ENCODE results near the gene ARHGAP42. TPM values are rescaled to one million over a fixed set of nuclear protein-coding genes. Genes with fewer than 3 reads are reported as not detected.
"Not testable (repeated sequence)": the region's sequence is repeated elsewhere in the genome, so short reads cannot be mapped to it uniquely, and the experiment has no call there.

ARHGAP42 gene
- total RNA-seq, 2 donors from 2014 or later: 5.6 to 13.8 TPM

DNA sequence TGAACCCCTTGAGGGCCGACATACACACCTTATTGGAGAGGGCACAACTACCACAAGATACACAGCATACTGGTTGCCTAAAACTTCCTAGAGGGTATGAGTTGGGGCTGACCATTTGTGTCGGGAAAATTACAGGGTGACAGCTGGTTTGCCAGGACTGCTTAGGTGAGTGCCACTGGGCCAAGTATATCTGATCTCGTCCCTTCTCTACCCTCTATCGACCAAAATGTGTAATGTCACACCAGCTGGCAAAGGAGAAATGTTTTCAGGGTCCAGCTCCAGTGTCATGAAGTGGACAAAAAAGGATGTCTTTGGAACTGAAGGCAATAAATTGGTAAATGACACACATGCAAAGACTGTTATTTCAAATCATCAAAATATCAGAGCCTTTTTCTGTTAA lies 316.4 kb downstream of the ARHGAP42 start:
- H3K36me3 ChIP-seq: no peaks in the 10 kb centered on the region
- no peak overlapping the region for H3K4me3 ChIP-seq
- no peaks in the 10 kb centered on the region for H3K4me1 ChIP-seq (ENCODE audit: control insufficient read depth in 1 of 2, low read depth in 2 of 2)
- DNase-seq (ENCODE audit: low spot score) (no peak), ATAC-seq (ENCODE audit: insufficient number of reproducible peaks, low FRiP score, low read depth) (no peak)
- H3K9me3 ChIP-seq: no peaks in the 10 kb centered on the region
- H3K27ac ChIP-seq: no peak overlapping the region
- TF ChIP-seq CTCF (IDR thresholded peaks at IDR 0.05): no peak
- no peaks in the 10 kb centered on the region for H3K27me3 ChIP-seq (replicated peaks; ENCODE audit: insufficient read depth)

GRCh38 chr11:101008961-101009689 lies 322.0 kb downstream of the ARHGAP42 start:
- no peak overlapping the region for H3K4me3 ChIP-seq
- DNase-seq (ENCODE audit: low spot score) (no peak), ATAC-seq (ENCODE audit: insufficient number of reproducible peaks, low FRiP score, low read depth) (no peak)
- no peak overlapping the region for H3K27ac ChIP-seq
- H3K36me3 ChIP-seq: no peaks in the 10 kb centered on the region
- H3K9me3 ChIP-seq: no peaks in the 10 kb centered on the region
- H3K4me1 ChIP-seq (ENCODE audit: control insufficient read depth in 1 of 2, low read depth in 2 of 2): no peaks in the 10 kb centered on the region
- H3K27me3 ChIP-seq (replicated peaks; ENCODE audit: insufficient read depth): no peaks in the 10 kb centered on the region
- TF ChIP-seq CTCF (IDR thresholded peaks at IDR 0.05): no peak

DNA sequence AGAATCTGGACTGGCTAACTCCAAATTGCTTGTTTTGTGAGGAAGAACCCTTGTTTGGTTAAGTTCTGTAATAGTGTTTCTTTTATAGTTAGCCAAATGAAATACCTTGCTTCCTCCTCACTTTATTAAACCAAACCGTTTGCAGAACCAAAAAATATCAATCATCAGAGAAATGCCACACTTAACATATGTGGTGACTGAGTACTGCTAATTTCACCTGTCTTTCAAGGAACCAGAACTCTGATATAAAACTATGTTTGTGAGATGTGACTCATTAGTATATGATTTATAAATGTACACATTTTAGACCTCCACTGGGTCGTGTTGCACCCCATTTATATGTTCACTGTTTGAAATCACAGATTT lies 322.6 kb downstream of the ARHGAP42 start:
- H3K27ac ChIP-seq: no peak overlapping the region
- no peak overlapping the region for H3K4me3 ChIP-seq
- H3K4me1 ChIP-seq (ENCODE audit: control insufficient read depth in 1 of 2, low read depth in 2 of 2): no peaks in the 10 kb centered on the region
- DNase-seq (ENCODE audit: low spot score): no peak
- TF ChIP-seq CTCF (IDR thresholded peaks at IDR 0.05): no peak
- ATAC-seq (ENCODE audit: insufficient number of reproducible peaks, low FRiP score, low read depth): no peak
- H3K9me3 ChIP-seq: no peaks in the 10 kb centered on the region
- H3K36me3 ChIP-seq: no peaks in the 10 kb centered on the region
- no peaks in the 10 kb centered on the region for H3K27me3 ChIP-seq (replicated peaks; ENCODE audit: insufficient read depth)

GRCh38 chr11:101010899-101011298 lies 323.8 kb downstream of the ARHGAP42 start:
- DNase-seq (ENCODE audit: low spot score): no peak
- Histone ChIP-seq H3K4me3 (no peak overlapping the region), H3K4me1 (ENCODE audit: control insufficient read depth in 1 of 2, low read depth in 2 of 2) (no peaks in the 10 kb centered on the region), H3K36me3 (no peaks in the 10 kb centered on the region), H3K9me3 (no peaks in the 10 kb centered on the region), H3K27me3 (replicated peaks; ENCODE audit: insufficient read depth) (no peaks in the 10 kb centered on the region), H3K27ac (no peak overlapping the region)
- no peak for TF ChIP-seq CTCF (IDR thresholded peaks at IDR 0.05)
- no peak for ATAC-seq (ENCODE audit: insufficient number of reproducible peaks, low FRiP score, low read depth)

GRCh38 chr11:101011881-101012280 lies 324.8 kb downstream of the ARHGAP42 start:
- H3K4me1 ChIP-seq (ENCODE audit: control insufficient read depth in 1 of 2, low read depth in 2 of 2): peaks cover 0 to 4% of the 10 kb centered on the region in 2 donors
- no peak overlapping the region for H3K27ac ChIP-seq
- H3K4me3 ChIP-seq: no peak overlapping the region
- H3K36me3 ChIP-seq: no peaks in the 10 kb centered on the region
- DNase-seq (ENCODE audit: low spot score): no peak
- no peaks in the 10 kb centered on the region for H3K9me3 ChIP-seq
- H3K27me3 ChIP-seq (replicated peaks; ENCODE audit: insufficient read depth): no peaks in the 10 kb centered on the region
- no peak for ATAC-seq (ENCODE audit: insufficient number of reproducible peaks, low FRiP score, low read depth)
- no peak for TF ChIP-seq CTCF (IDR thresholded peaks at IDR 0.05)

GRCh38 chr11:101013702-101014101 lies 326.6 kb downstream of the ARHGAP42 start:
- H3K4me1 ChIP-seq (ENCODE audit: control insufficient read depth in 1 of 2, low read depth in 2 of 2): peaks cover 0 to 16% of the 10 kb centered on the region in 2 donors
- ATAC-seq (ENCODE audit: insufficient number of reproducible peaks, low FRiP score, low read depth); H3K36me3 ChIP-seq; H3K27ac ChIP-seq; H3K4me3 ChIP-seq; H3K27me3 ChIP-seq (replicated peaks; ENCODE audit: insufficient read depth); DNase-seq (ENCODE audit: low spot score); H3K9me3 ChIP-seq: not testable (repeated sequence)
